Prostate gland (tissue), 2 donors: ENCODE measurements around the gene CORIN.

Experiments used
- CTCF ChIP-seq, 4 experiments: fragments of 200-600 bp in 2 of 4; fragments of 450-650 bp in 2 of 4; sonication (generic) in 2 of 4; IDR thresholded peaks; 1 replicate in 3 of 4; 2 replicates in 1 of 4; pipeline ENCODE4 v1.5.1; 2016 to 2019; ENCODE audit warnings: antibody characterized with exemption in 4 of 4, mild to moderate bottlenecking in 2 of 4, moderate library complexity in 2 of 4
- POLR2A ChIP-seq: fragments of 450-650 bp; IDR thresholded peaks from one replicate; pipeline ENCODE4 v1.6.1; 2016; ENCODE audit warnings: antibody characterized with exemption, mild to moderate bottlenecking
- POLR2AphosphoS5 ChIP-seq: sonication (generic); formaldehyde crosslinking; IDR thresholded peaks from one replicate; pipeline ENCODE4 v1.6.1; 2017; ENCODE audit warnings: antibody characterized with exemption

- TF ChIP-seq CTCF (IDR thresholded peaks at IDR 0.05): no peak
- no peak for TF ChIP-seq POLR2A
- TF ChIP-seq POLR2AphosphoS5: no peak
Observed at GRCh38 chr4:47567511-47567910, 270.4 kb downstream of the CORIN start.
